Measurements from ENCODE around the gene CYS1. TPM values are rescaled to one million over a fixed set of nuclear protein-coding genes. Genes with fewer than 3 reads are reported as not detected.
"Not testable (repeated sequence)": the region's sequence is repeated elsewhere in the genome, so short reads cannot be mapped to it uniquely, and the experiment has no call there.

CYS1 gene
- total RNA-seq, 4 donors from 2014 or later, result 1.1 to 7.4 (median 2.0) TPM

DNA sequence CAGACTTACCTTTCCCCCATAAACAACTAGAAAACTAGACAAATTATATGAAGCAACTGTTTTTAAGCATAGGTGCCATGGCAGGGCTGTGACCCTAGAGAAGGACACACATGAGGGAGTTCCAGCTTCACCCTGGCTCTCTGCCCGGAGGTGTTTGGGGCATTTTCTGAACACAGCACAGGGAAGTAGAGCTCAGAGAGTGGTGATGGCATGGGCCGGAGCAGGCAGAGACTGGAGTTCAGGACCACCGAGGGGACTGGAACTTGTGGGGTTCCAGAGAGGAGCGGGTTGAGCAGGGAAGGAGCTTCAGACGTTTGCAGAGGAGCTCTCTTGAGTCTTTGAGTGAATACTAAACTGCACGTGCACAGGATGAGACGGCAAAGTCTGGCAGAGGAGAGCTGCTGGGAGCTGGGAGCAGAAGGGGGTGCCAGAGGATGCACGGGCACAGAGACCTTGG is 63.4 kb downstream of the CYS1 start:
- no peaks in the 10 kb centered on the region for H3K4me1 ChIP-seq
- no peak for DNase-seq
- no peaks in the 10 kb centered on the region for H3K27me3 ChIP-seq
- TF ChIP-seq POLR2A (IDR thresholded peaks at IDR 0.05) (no peak), EP300 (IDR thresholded peaks at IDR 0.05; ENCODE audit: low read depth) (no peak), POLR2AphosphoS5 (IDR thresholded peaks at IDR 0.05) (no peak), CTCF (IDR thresholded peaks at IDR 0.05) (no peak)
- intact Hi-C loops (cut with DNase I; ENCODE audit: low total_unique reads) (no loop called here), in situ Hi-C loops (cut with MboI; ENCODE audit: low pct_ligation_motif_present in 1 of 4, low pct_unique_long_range_greater_than_20kb in 1 of 4, low sequenced_read_pairs in 3 of 4) (no loop called here)
- no peak overlapping the region for H3K4me3 ChIP-seq
- no peaks in the 10 kb centered on the region for H3K36me3 ChIP-seq
- no peak overlapping the region for H3K27ac ChIP-seq
- 84 to 100% methylated on average over 1 to 8 of the region's 8 CpGs for WGBS, 2 donors (ENCODE audit: low coverage in 1 of 2)
- no peaks in the 10 kb centered on the region for H3K9me3 ChIP-seq

DNA sequence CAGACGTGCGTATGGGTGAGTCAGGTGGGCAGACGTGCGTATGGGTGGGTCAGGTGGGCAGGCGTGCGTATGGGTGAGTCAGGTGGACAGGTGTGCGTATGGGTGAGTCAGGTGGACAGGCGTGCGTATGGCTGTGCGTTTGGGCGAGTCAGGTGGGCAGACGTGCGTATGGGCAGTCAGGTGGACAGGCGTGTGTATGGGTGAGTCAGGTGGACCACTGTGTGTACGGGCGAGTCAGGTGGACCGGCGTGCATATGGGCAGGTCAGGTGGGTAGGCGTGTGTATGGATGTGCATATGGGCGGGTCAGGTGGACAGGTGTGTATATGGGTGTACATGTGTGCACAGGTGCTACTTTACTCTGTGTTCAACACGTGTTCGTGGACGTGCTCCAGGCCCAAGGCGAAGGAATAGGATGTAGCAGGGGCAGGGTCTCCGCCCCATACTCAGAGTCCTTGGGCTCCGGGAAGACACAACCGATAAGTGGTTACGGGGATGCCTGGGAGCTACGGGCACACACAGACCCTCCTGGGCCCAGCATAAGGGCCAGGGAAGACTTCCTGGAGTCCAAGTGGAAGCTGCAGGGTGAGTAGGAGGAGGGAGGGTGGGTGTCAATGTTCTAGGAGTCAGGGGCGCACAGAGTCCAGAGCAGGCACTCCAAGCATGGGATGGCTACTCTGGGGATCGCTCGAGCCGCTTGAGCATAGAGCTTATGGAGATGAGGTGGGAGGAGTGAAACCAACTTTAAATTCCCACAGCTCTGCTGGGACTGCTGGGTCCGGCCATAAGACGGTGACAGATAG is 64.0 kb downstream of the CYS1 start:
- DNase-seq, result no peak

GRCh38 chr2:10015376-10015989 is 64.7 kb downstream of the CYS1 start:
- in situ Hi-C loops (cut with MboI; ENCODE audit: low pct_ligation_motif_present in 1 of 4, low pct_unique_long_range_greater_than_20kb in 1 of 4, low sequenced_read_pairs in 3 of 4); DNase-seq; intact Hi-C loops (cut with DNase I; ENCODE audit: low total_unique reads); H3K36me3 ChIP-seq; H3K27me3 ChIP-seq; H3K4me3 ChIP-seq; H3K9me3 ChIP-seq; H3K27ac ChIP-seq; H3K4me1 ChIP-seq: not testable (repeated sequence)
- WGBS, 2 donors (ENCODE audit: low coverage in 1 of 2), result 91 to 93% methylated on average over 19 to 44 of the region's 44 CpGs

More for the DNA sequence above, 64.0 kb downstream of the CYS1 start:
- Histone ChIP-seq H3K4me1 (no peaks in the 10 kb centered on the region), H3K9me3 (no peaks in the 10 kb centered on the region), H3K27ac (no peak overlapping the region), H3K4me3 (no peak overlapping the region), H3K36me3 (no peaks in the 10 kb centered on the region), H3K27me3 (no peaks in the 10 kb centered on the region)
- intact Hi-C loops (cut with DNase I; ENCODE audit: low total_unique reads), result no loop called here
- TF ChIP-seq POLR2AphosphoS5 (IDR thresholded peaks at IDR 0.05) (no peak), POLR2A (IDR thresholded peaks at IDR 0.05) (no peak), CTCF (IDR thresholded peaks at IDR 0.05) (no peak), EP300 (IDR thresholded peaks at IDR 0.05; ENCODE audit: low read depth) (no peak)
- 88 to 90% methylated on average over 15 to 35 of the region's 35 CpGs for WGBS, 2 donors (ENCODE audit: low coverage in 1 of 2)
- in situ Hi-C loops (cut with MboI; ENCODE audit: low pct_ligation_motif_present in 1 of 4, low pct_unique_long_range_greater_than_20kb in 1 of 4, low sequenced_read_pairs in 3 of 4), result no loop called here

DNA sequence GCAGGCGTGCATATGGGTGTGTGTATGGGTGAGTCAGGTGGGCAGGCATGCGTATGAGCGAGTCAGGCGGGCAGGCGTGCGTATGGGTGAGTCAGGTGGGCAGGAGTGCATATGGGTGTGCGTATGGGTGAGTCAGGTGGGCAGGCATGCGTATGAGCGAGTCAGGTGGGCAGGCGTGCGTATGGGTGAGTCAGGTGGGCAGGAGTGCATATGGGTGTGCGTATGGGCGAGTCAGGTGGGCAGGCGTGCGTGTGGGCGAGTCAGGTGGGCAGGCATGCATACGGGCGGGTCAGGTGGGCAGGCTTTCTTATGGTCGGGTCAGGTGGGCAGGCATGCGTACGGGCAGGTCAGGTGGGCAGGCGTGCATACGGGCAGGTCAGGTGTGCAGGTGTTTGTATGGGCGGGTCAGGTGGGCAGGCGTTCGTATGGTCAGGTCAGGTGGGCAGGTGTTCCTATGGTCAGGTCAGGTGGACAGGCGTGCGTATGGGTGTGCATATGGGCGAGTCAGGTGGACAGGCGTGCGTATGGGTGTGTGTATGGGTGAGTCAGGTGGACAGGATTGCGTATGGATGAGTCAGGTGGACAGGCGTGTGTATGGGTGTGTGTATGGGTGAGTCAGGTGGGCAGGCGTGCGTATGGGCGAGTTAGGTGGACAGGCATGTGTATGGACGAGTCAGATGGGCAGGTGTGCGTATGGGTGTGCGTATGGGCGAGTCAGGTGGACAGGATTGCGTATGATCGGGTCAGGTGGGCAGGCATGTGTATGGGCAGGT is 65.6 kb downstream of the CYS1 start:
- DNase-seq, result no peak
- WGBS, 2 donors (ENCODE audit: low coverage in 1 of 2), result 85 to 90% methylated on average over 25 to 42 of the region's 42 CpGs
- peaks cover 8 to 9% (median 8%) of the 10 kb centered on the region in 4 donors for H3K4me1 ChIP-seq

GRCh38 chr2:10013651-10014417 is 66.4 kb downstream of the CYS1 start:
- 89 to 94% methylated on average over 29 to 43 of the region's 43 CpGs for WGBS, 2 donors (ENCODE audit: low coverage in 1 of 2)
- H3K9me3 ChIP-seq; H3K36me3 ChIP-seq; DNase-seq; H3K4me3 ChIP-seq; H3K27me3 ChIP-seq; H3K27ac ChIP-seq; in situ Hi-C loops (cut with MboI; ENCODE audit: low pct_ligation_motif_present in 1 of 4, low pct_unique_long_range_greater_than_20kb in 1 of 4, low sequenced_read_pairs in 3 of 4); intact Hi-C loops (cut with DNase I; ENCODE audit: low total_unique reads): not testable (repeated sequence)
- H3K4me1 ChIP-seq, result peaks cover 9 to 14% (median 13%) of the 10 kb centered on the region in 4 donors

More for the DNA sequence above, 65.6 kb downstream of the CYS1 start:
- H3K27ac ChIP-seq, result no peak overlapping the region
- H3K36me3 ChIP-seq, result no peaks in the 10 kb centered on the region
- TF ChIP-seq CTCF (IDR thresholded peaks at IDR 0.05), result no peak
- no peak for TF ChIP-seq POLR2AphosphoS5 (IDR thresholded peaks at IDR 0.05)
- TF ChIP-seq EP300 (IDR thresholded peaks at IDR 0.05; ENCODE audit: low read depth), result no peak
- TF ChIP-seq POLR2A (IDR thresholded peaks at IDR 0.05), result no peak
- in situ Hi-C loops (cut with MboI; ENCODE audit: low pct_ligation_motif_present in 1 of 4, low pct_unique_long_range_greater_than_20kb in 1 of 4, low sequenced_read_pairs in 3 of 4) (no loop called here), intact Hi-C loops (cut with DNase I; ENCODE audit: low total_unique reads) (no loop called here)
- H3K27me3 ChIP-seq, result no peaks in the 10 kb centered on the region
- no peaks in the 10 kb centered on the region for H3K9me3 ChIP-seq
- H3K4me3 ChIP-seq, result no peak overlapping the region
